Mammary epithelial cell (primary cell): ENCODE measurements around the gene CA10.

Experiments used
- CTCF ChIP-seq, 2 donors: IDR thresholded peaks in 1 of 2; conservative IDR thresholded peaks in 1 of 2; 2 replicates each; pipeline ENCODE4 v1.5.1; 2011 to 2012; ENCODE audit warnings: inconsistent platforms in 2 of 2, low read length in 2 of 2, mild to moderate bottlenecking in 2 of 2, control low read depth in 1 of 2, low read depth in 1 of 2; ENCODE audit not compliant: insufficient read depth in 1 of 2; ENCODE audit errors: extremely low read depth in 1 of 2
- EZH2 ChIP-seq: IDR thresholded peaks from 2 replicates; pipeline ENCODE4 v1.6.1; 2012; ENCODE audit warnings: low read length, inconsistent platforms, borderline replicate concordance

- no peak for TF ChIP-seq CTCF (conservative IDR thresholded peaks at IDR 0.05 in 1 of 2, IDR thresholded peaks at IDR 0.05 in 1 of 2; ENCODE audit: extremely low read depth in 1 of 2, insufficient read depth in 1 of 2, low read depth in 1 of 2, low read length in 2 of 2)
- no peak for TF ChIP-seq EZH2
These were observed 419.1 kb downstream of the CA10 start for GRCh38 chr17:51739245-51739886.
